ENCODE results near the gene SVIP.

SVIP gene

GRCh38 chr11:22787551-22788162 lies 41.9 kb downstream of the SVIP start:
- DNase-seq, result peak; percentile 70

- no peak for DNase-seq
These were observed 42.5 kb downstream of the SVIP start for GRCh38 chr11:22787055-22787454.

- DNase-seq, result no peak
These were observed 43.1 kb downstream of the SVIP start for GRCh38 chr11:22786475-22786874.

- DNase-seq, result no peak
These were observed 44.4 kb downstream of the SVIP start for GRCh38 chr11:22785251-22785650.

- DNase-seq, result no peak
These were observed 48.5 kb downstream of the SVIP start for GRCh38 chr11:22780952-22781593.

- no peak for DNase-seq
These were observed 49.8 kb downstream of the SVIP start for GRCh38 chr11:22779850-22780249.

- DNase-seq, result peak; percentile 32
These were observed 51.0 kb downstream of the SVIP start for GRCh38 chr11:22778642-22779041.

GRCh38 chr11:22775248-22775647 lies 54.4 kb downstream of the SVIP start:
- DNase-seq, result no peak

GRCh38 chr11:22774716-22775115 lies 54.9 kb downstream of the SVIP start:
- DNase-seq, result no peak

GRCh38 chr11:22769081-22769480 lies 60.5 kb downstream of the SVIP start:
- DNase-seq, result no peak
